Loucy (cell line): ENCODE results near the gene CCDC149.

Experiments
- H2AFZ ChIP-seq: fragments of 200-600 bp; sonication (generic); 2 replicates; pipeline ENCODE4 v1.6.0; 2016; ENCODE audit warnings: antibody characterized with exemption, mild to moderate bottlenecking, low read length, moderate library complexity
- H3F3A ChIP-seq: fragments of 200-600 bp; 2 replicates; pipeline ENCODE4 v1.6.0; 2016; ENCODE audit warnings: antibody characterized with exemption, low read depth, mild to moderate bottlenecking
- H3K27me3 ChIP-seq: fragments of 200-600 bp; sonication (generic); 2 replicates; pipeline ENCODE4 v1.6.1; 2014; ENCODE audit warnings: low read length, mild to moderate bottlenecking; ENCODE audit not compliant: insufficient read depth, poor library complexity, severe bottlenecking
- H3K36me3 ChIP-seq: fragments of 200-600 bp; sonication (generic); 2 replicates; pipeline ENCODE4 v1.6.1; 2016; ENCODE audit warnings: low read length; ENCODE audit not compliant: insufficient read depth
- H3K4me1 ChIP-seq: fragments of 200-600 bp; sonication (generic); 2 replicates; pipeline ENCODE4 v1.5.1; 2014; ENCODE audit warnings: low read length, mild to moderate bottlenecking; ENCODE audit not compliant: insufficient read depth, poor library complexity, severe bottlenecking
- H3K4me2 ChIP-seq: fragments of 200-600 bp; sonication (generic); 2 replicates; pipeline ENCODE4 v1.6.0; 2014; ENCODE audit warnings: antibody characterized with exemption, low read length, low read depth, mild to moderate bottlenecking; ENCODE audit not compliant: poor library complexity, severe bottlenecking
- H3K4me3 ChIP-seq: fragments of 200-600 bp; sonication (generic); 2 replicates; pipeline ENCODE4 v1.5.1; 2014; ENCODE audit warnings: low read length, mild to moderate bottlenecking, mixed read lengths; ENCODE audit not compliant: poor library complexity, severe bottlenecking
- H3K79me2 ChIP-seq: fragments of 200-600 bp; sonication (generic); 2 replicates; pipeline ENCODE4 v1.6.1; 2014; ENCODE audit warnings: low read length; ENCODE audit not compliant: insufficient read depth
- H3K9ac ChIP-seq: fragments of 200-600 bp; sonication (generic); 2 replicates; pipeline ENCODE4 v1.6.0; 2014; ENCODE audit warnings: mild to moderate bottlenecking, low read depth, low read length, moderate library complexity; ENCODE audit not compliant: poor library complexity, severe bottlenecking
- H3K9me2 ChIP-seq: fragments of 200-600 bp; sonication (generic); replicated peaks from 2 replicates; pipeline ENCODE4 v1.6.1; 2016; ENCODE audit warnings: low read depth, low read length, mixed read lengths
- H3K9me3 ChIP-seq: fragments of 200-600 bp; sonication (generic); 2 replicates; pipeline ENCODE4 v1.6.1; 2014; ENCODE audit warnings: mild to moderate bottlenecking, antibody characterized with exemption, low read length, low read depth; ENCODE audit not compliant: insufficient read depth
- H4K20me1 ChIP-seq: fragments of 200-600 bp; sonication (generic); 2 replicates; pipeline ENCODE4 v1.6.0; 2014; ENCODE audit warnings: antibody characterized with exemption, low read length, mild to moderate bottlenecking; ENCODE audit not compliant: insufficient read depth, poor library complexity, severe bottlenecking
- EZH2phosphoT487 ChIP-seq: fragments of 200-600 bp; IDR thresholded peaks from 2 replicates; pipeline ENCODE4 v1.6.1; 2018; ENCODE audit warnings: antibody characterized with exemption, mild to moderate bottlenecking, moderate library complexity, borderline replicate concordance
- TF ChIP-seq, protein P1 (sequence below): fragments of 200-600 bp; sonication (generic); conservative IDR thresholded peaks from 2 replicates; pipeline ENCODE4 v1.5.1; 2014; ENCODE audit warnings: mild to moderate bottlenecking, antibody characterized with exemption, low read length

Gene CCDC149

GRCh38 chr4:24809376-24809775, 103.5 kb downstream of the CCDC149 start:
- no peaks in the 10 kb centered on the region for H4K20me1 ChIP-seq
- no peak for TF ChIP-seq EZH2phosphoT487
- TF ChIP-seq, protein P1, sequence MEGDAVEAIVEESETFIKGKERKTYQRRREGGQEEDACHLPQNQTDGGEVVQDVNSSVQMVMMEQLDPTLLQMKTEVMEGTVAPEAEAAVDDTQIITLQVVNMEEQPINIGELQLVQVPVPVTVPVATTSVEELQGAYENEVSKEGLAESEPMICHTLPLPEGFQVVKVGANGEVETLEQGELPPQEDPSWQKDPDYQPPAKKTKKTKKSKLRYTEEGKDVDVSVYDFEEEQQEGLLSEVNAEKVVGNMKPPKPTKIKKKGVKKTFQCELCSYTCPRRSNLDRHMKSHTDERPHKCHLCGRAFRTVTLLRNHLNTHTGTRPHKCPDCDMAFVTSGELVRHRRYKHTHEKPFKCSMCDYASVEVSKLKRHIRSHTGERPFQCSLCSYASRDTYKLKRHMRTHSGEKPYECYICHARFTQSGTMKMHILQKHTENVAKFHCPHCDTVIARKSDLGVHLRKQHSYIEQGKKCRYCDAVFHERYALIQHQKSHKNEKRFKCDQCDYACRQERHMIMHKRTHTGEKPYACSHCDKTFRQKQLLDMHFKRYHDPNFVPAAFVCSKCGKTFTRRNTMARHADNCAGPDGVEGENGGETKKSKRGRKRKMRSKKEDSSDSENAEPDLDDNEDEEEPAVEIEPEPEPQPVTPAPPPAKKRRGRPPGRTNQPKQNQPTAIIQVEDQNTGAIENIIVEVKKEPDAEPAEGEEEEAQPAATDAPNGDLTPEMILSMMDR = no peak
- no peaks in the 10 kb centered on the region for H3K4me1 ChIP-seq
- H3K79me2 ChIP-seq = no peaks in the 10 kb centered on the region
- H2AFZ ChIP-seq = no peak overlapping the region
- no peak overlapping the region for H3K9ac ChIP-seq
- H3K9me2 ChIP-seq = no peaks in the 10 kb centered on the region
- no peak overlapping the region for H3K4me3 ChIP-seq
- H3F3A ChIP-seq = no peaks in the 10 kb centered on the region
- H3K36me3 ChIP-seq = no peaks in the 10 kb centered on the region
- no peak overlapping the region for H3K4me2 ChIP-seq
- no peaks in the 10 kb centered on the region for H3K27me3 ChIP-seq
- H3K9me3 ChIP-seq = peaks cover 3% of the 10 kb centered on the region; the same call in 1 of the 2 replicates

DNA sequence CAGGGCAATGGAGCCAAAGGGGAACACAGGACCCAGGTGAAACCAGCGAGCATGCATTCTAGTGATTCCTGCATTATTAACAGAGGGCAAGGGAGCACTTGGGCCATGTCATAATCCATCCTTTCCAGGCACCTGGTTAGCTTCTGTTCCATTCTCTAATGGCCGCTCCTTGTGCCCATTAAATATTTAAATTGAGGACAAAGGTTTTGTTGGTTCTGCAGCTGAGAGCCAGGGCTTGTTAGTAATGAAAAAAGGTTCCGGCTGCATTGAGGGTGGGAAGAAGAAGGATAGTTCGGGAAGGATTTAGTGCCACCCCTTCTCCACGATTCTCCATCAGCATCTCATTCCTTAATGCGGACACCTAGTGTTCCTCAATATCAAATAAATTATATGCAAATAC, 103.9 kb downstream of the CCDC149 start:
- Histone ChIP-seq H3K4me2 (no peak overlapping the region), H3F3A (no peaks in the 10 kb centered on the region), H3K36me3 (no peaks in the 10 kb centered on the region), H3K9ac (no peak overlapping the region), H3K9me3 (peaks cover 3% of the 10 kb centered on the region; the same call in 1 of the 2 replicates), H2AFZ (no peak overlapping the region), H3K4me1 (no peaks in the 10 kb centered on the region), H3K9me2 (no peaks in the 10 kb centered on the region), H4K20me1 (no peaks in the 10 kb centered on the region), H3K27me3 (no peaks in the 10 kb centered on the region), H3K4me3 (no peak overlapping the region), H3K79me2 (no peaks in the 10 kb centered on the region)
- no peak for TF ChIP-seq EZH2phosphoT487
- TF ChIP-seq, protein P1 = no peak

GRCh38 chr4:24808261-24808660, 104.6 kb downstream of the CCDC149 start:
- H3K36me3 ChIP-seq = no peaks in the 10 kb centered on the region
- no peaks in the 10 kb centered on the region for H3K9me2 ChIP-seq
- H2AFZ ChIP-seq = no peak overlapping the region
- H4K20me1 ChIP-seq = no peaks in the 10 kb centered on the region
- no peak overlapping the region for H3K4me3 ChIP-seq
- H3F3A ChIP-seq = no peaks in the 10 kb centered on the region
- H3K4me2 ChIP-seq = no peak overlapping the region
- H3K79me2 ChIP-seq = no peaks in the 10 kb centered on the region
- H3K27me3 ChIP-seq = no peaks in the 10 kb centered on the region
- H3K4me1 ChIP-seq = no peaks in the 10 kb centered on the region
- no peak overlapping the region for H3K9ac ChIP-seq
- TF ChIP-seq, protein P1 = no peak
- no peak for TF ChIP-seq EZH2phosphoT487
- H3K9me3 ChIP-seq = peaks cover 3% of the 10 kb centered on the region; the same call in 1 of the 2 replicates
